ENCODE results near the gene ZNF407.
A peak's percentile ranks its signal among the peaks of the same experiment; 100 is the strongest.
"Not testable (repeated sequence)": the region's sequence is repeated elsewhere in the genome, so short reads cannot be mapped to it uniquely, and the experiment has no call there.

ZNF407 gene

GRCh38 chr18:74597662-74598349 lies at the start of gene ZNF407:
ZNF407 (plus strand) TSS chr18:74597870; CDS start chr18:74631020, 33,150 bp downstream.
- DNase-seq (ENCODE audit: low read depth) = peak; percentile 71

GRCh38 chr18:74549591-74550104 lies 48.0 kb upstream of the ZNF407 start:
- DNase-seq (ENCODE audit: low read depth) = no peak

- no peak for DNase-seq (ENCODE audit: low read depth)
These were observed 46.8 kb upstream of the ZNF407 start for GRCh38 chr18:74550886-74551285.

- DNase-seq (ENCODE audit: low read depth) = no peak
These were observed 46.2 kb upstream of the ZNF407 start for GRCh38 chr18:74551452-74551851.

- DNase-seq (ENCODE audit: low read depth) = peak; percentile 31
These were observed 45.6 kb upstream of the ZNF407 start for GRCh38 chr18:74551936-74552555.

GRCh38 chr18:74556126-74556525 lies 41.5 kb upstream of the ZNF407 start:
- no peak for DNase-seq (ENCODE audit: low read depth)

GRCh38 chr18:74558096-74558495 lies 39.6 kb upstream of the ZNF407 start:
- DNase-seq (ENCODE audit: low read depth) = no peak

GRCh38 chr18:74562131-74562730 lies 35.4 kb upstream of the ZNF407 start:
- no peak for DNase-seq (ENCODE audit: low read depth)

- DNase-seq (ENCODE audit: low read depth) = no peak
These were observed 34.9 kb upstream of the ZNF407 start for GRCh38 chr18:74562775-74563174.

- DNase-seq (ENCODE audit: low read depth) = no peak
These were observed 33.7 kb upstream of the ZNF407 start for GRCh38 chr18:74563999-74564398.

- not testable (repeated sequence) for DNase-seq (ENCODE audit: low read depth)
These were observed 32.5 kb upstream of the ZNF407 start for GRCh38 chr18:74565164-74565563.

GRCh38 chr18:74565993-74566392 lies 31.7 kb upstream of the ZNF407 start:
- not testable (repeated sequence) for DNase-seq (ENCODE audit: low read depth)

- no peak for DNase-seq (ENCODE audit: low read depth)
These were observed 29.8 kb upstream of the ZNF407 start for GRCh38 chr18:74567822-74568221.

GRCh38 chr18:74569401-74569800 lies 28.3 kb upstream of the ZNF407 start:
- DNase-seq (ENCODE audit: low read depth) = no peak

- no peak for DNase-seq (ENCODE audit: low read depth)
These were observed 27.4 kb upstream of the ZNF407 start for GRCh38 chr18:74570266-74570665.

- no peak for DNase-seq (ENCODE audit: low read depth)
These were observed 25.6 kb upstream of the ZNF407 start for GRCh38 chr18:74571895-74572680.

- no peak for DNase-seq (ENCODE audit: low read depth)
These were observed 24.6 kb upstream of the ZNF407 start for GRCh38 chr18:74573053-74573452.

- no peak for DNase-seq (ENCODE audit: low read depth)
These were observed 22.8 kb upstream of the ZNF407 start for GRCh38 chr18:74574916-74575315.

GRCh38 chr18:74577019-74577418 lies 20.7 kb upstream of the ZNF407 start:
- DNase-seq (ENCODE audit: low read depth) = no peak

- no peak for DNase-seq (ENCODE audit: low read depth)
These were observed 18.1 kb upstream of the ZNF407 start for GRCh38 chr18:74579496-74580065.

GRCh38 chr18:74582642-74583041 lies 15.0 kb upstream of the ZNF407 start:
- no peak for DNase-seq (ENCODE audit: low read depth)

- DNase-seq (ENCODE audit: low read depth) = no peak
These were observed 10.2 kb upstream of the ZNF407 start for GRCh38 chr18:74587441-74587840.

Measured in HS-27A (cell line).